GM12878 (cell line): ENCODE results near the gene SRC. TPM values are rescaled to one million over a fixed set of nuclear protein-coding genes. Genes with fewer than 3 reads are reported as not detected.
A peak's percentile ranks its signal among the peaks of the same experiment; 100 is the strongest.

ENCODE experiments used
- ATF7 ChIP-seq: fragments of 450-650 bp; IDR thresholded peaks from 2 replicates; pipeline ENCODE4 v1.6.1; 2016; ENCODE audit warnings: low read depth, mild to moderate bottlenecking
- BACH1 ChIP-seq: fragments of 450-650 bp; IDR thresholded peaks from 2 replicates; pipeline ENCODE4 v1.6.1; 2017; ENCODE audit warnings: mild to moderate bottlenecking, borderline replicate concordance
- BCL11A ChIP-seq: IDR thresholded peaks from 2 replicates; pipeline ENCODE4 v1.6.1; 2011; ENCODE audit warnings: low read depth, low read length
- CHD2 ChIP-seq: IDR thresholded peaks from 2 replicates; pipeline ENCODE4 v1.6.1; 2011; ENCODE audit warnings: low read depth, low read length, improper control_type of control experiment, borderline replicate concordance
- CREM ChIP-seq: IDR thresholded peaks from 2 replicates; pipeline ENCODE4 v1.6.1; 2014; ENCODE audit warnings: antibody characterized with exemption, low read depth
- EZH2 ChIP-seq: IDR thresholded peaks from 2 replicates; pipeline ENCODE4 v1.6.1; 2012; ENCODE audit warnings: low read depth, mild to moderate bottlenecking, control low read depth, inconsistent platforms, low read length, borderline replicate concordance; ENCODE audit not compliant: control insufficient read depth
- GABPA ChIP-seq: IDR thresholded peaks from 2 replicates; pipeline ENCODE4 v1.6.1; 2014; ENCODE audit warnings: antibody characterized with exemption, low read depth, mild to moderate bottlenecking, inconsistent platforms
- JUNB ChIP-seq: IDR thresholded peaks from 2 replicates; pipeline ENCODE4 v1.6.1; 2016; ENCODE audit warnings: antibody characterized with exemption, mild to moderate bottlenecking
- PAX5 ChIP-seq: IDR thresholded peaks from 2 replicates; pipeline ENCODE4 v1.6.1; 2011; ENCODE audit warnings: low read depth, low read length, borderline replicate concordance
- TAF1 ChIP-seq: IDR thresholded peaks from 2 replicates; pipeline ENCODE4 v1.6.1; 2011; ENCODE audit warnings: mild to moderate bottlenecking, low read depth, low read length, borderline replicate concordance
- TCF3 ChIP-seq: IDR thresholded peaks from 2 replicates; pipeline ENCODE4 v1.6.1; 2012; ENCODE audit warnings: low read depth, mild to moderate bottlenecking, low read length, borderline replicate concordance; ENCODE audit not compliant: insufficient read depth
- YBX1 ChIP-seq: fragments of 450-650 bp; IDR thresholded peaks from 2 replicates; pipeline ENCODE4 v1.6.1; 2016; ENCODE audit warnings: antibody characterized with exemption
- polyA plus RNA-seq, 11 experiments: library from polyadenylated mRNA; depleted of rRNA in 4 of 11; unstranded in 6 of 11; stranded (reverse) in 5 of 11; fragments of >200 nt; fragmentation: Nextera tagmentation in 4 of 11; fragmentation: Illumina TruSeq in 1 of 11; extraction: Ambion mirVana in 4 of 11; extraction: Trizol in 1 of 11; gene quantifications; 1 replicate in 1 of 11; 2 replicates in 10 of 11; pipeline versions ENCODE4 v1.2.1 to v1.2.3, GENCODE V29; 2011 to 2016; ENCODE audit warnings: inconsistent platforms in 2 of 11, missing spikeins in 2 of 11, low read depth in 1 of 11
- total RNA-seq, 4 experiments: library from RNA; depleted of rRNA in 3 of 4; stranded (reverse); fragments of >200 nt in 3 of 4; fragmentation: Illumina TruSeq in 1 of 4; extraction: Trizol in 1 of 4; gene quantifications; 2 replicates each; pipeline versions ENCODE4 v1.2.1 to v1.2.3, GENCODE V29; 2013 to 2021
- TF ChIP-seq, protein P1 (sequence below): IDR thresholded peaks from 2 replicates; pipeline ENCODE4 v1.6.1; 2011; ENCODE audit warnings: mild to moderate bottlenecking, low read depth, low read length, moderate library complexity; ENCODE audit not compliant: insufficient replicate concordance
- TF ChIP-seq, protein P2 (sequence below): IDR thresholded peaks from 2 replicates; pipeline ENCODE4 v1.6.1; 2012; ENCODE audit warnings: low read depth, low read length, improper control_type of control experiment

The SRC gene
- total and polyA plus RNA-seq, 10 of the 15 experiments (the other 5 are each of a cell fraction or from before 2014, with no cell fraction given): 0.60 to 71.3 (median 27.2) TPM

DNA sequence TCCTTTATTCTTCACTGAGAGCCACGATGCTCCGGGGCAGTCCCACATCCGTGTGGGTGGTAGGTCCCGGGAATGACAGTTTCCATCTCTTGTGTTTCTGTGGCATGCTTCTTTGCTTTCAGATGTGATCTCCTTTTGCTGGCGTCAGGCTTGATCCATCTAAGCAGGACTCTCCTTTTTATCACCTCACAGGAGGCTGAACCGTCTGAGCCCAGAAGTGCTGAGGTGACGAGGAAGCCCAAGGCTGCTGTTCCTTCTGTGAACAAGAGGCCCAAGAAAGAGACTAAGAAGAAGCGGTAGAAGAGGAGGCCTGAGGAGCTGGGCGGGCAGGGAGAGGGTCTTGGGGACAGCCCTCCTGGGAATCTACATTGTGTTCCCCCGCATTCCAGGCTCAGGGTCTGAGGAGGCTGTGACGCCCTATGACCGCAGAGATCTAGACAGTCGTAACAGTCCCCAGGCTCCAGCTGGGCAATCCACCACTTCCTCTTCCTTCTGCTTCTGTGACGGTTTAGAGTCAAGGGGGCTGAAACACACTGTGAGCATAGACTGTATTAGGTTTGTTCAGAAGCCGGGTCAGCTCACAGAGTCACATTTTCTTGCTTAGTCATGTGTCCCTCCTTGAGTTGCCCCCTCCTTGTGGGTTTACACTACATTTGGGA lies 29.7 kb upstream of the SRC start (continued):
- TF ChIP-seq TCF3 (peak; percentile 90), JUNB (no peak), CREM (peak; percentile 95), GABPA (peak; percentile 83), YBX1 (no peak), BACH1 (no peak), ATF7 (peak; percentile 11; the same call in 1 of the 2 replicates), PAX5 (peak; percentile 83), EZH2 (no peak), BCL11A (no peak), CHD2 (0 out of 2 replicates have a peak, but pooled peaks have one; percentile 3), TAF1 (no peak)
- TF ChIP-seq, protein P1, sequence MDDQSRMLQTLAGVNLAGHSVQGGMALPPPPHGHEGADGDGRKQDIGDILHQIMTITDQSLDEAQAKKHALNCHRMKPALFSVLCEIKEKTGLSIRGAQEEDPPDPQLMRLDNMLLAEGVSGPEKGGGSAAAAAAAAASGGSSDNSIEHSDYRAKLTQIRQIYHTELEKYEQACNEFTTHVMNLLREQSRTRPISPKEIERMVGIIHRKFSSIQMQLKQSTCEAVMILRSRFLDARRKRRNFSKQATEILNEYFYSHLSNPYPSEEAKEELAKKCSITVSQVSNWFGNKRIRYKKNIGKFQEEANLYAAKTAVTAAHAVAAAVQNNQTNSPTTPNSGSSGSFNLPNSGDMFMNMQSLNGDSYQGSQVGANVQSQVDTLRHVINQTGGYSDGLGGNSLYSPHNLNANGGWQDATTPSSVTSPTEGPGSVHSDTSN: peak; percentile 49
- TF ChIP-seq, protein P2, sequence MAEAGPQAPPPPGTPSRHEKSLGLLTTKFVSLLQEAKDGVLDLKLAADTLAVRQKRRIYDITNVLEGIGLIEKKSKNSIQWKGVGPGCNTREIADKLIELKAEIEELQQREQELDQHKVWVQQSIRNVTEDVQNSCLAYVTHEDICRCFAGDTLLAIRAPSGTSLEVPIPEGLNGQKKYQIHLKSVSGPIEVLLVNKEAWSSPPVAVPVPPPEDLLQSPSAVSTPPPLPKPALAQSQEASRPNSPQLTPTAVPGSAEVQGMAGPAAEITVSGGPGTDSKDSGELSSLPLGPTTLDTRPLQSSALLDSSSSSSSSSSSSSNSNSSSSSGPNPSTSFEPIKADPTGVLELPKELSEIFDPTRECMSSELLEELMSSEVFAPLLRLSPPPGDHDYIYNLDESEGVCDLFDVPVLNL: no peak
